22Rv1 (cell line): Measurements from ENCODE around the gene MRPL11.

Source experiments
- H3K27ac ChIP-seq: fragments of 450-650 bp; 2 replicates; pipeline ENCODE4 v1.5.1; 2017
- ZFX ChIP-seq: fragments of 450-650 bp; IDR thresholded peaks from 2 replicates; pipeline ENCODE4 v1.6.1; 2017; ENCODE audit warnings: antibody characterized with exemption, borderline replicate concordance
- TF ChIP-seq, protein P1 (sequence below): fragments of 450-650 bp; IDR thresholded peaks from 2 replicates; pipeline ENCODE4 v1.5.1; 2017; ENCODE audit warnings: mild to moderate bottlenecking

MRPL11 gene

DNA sequence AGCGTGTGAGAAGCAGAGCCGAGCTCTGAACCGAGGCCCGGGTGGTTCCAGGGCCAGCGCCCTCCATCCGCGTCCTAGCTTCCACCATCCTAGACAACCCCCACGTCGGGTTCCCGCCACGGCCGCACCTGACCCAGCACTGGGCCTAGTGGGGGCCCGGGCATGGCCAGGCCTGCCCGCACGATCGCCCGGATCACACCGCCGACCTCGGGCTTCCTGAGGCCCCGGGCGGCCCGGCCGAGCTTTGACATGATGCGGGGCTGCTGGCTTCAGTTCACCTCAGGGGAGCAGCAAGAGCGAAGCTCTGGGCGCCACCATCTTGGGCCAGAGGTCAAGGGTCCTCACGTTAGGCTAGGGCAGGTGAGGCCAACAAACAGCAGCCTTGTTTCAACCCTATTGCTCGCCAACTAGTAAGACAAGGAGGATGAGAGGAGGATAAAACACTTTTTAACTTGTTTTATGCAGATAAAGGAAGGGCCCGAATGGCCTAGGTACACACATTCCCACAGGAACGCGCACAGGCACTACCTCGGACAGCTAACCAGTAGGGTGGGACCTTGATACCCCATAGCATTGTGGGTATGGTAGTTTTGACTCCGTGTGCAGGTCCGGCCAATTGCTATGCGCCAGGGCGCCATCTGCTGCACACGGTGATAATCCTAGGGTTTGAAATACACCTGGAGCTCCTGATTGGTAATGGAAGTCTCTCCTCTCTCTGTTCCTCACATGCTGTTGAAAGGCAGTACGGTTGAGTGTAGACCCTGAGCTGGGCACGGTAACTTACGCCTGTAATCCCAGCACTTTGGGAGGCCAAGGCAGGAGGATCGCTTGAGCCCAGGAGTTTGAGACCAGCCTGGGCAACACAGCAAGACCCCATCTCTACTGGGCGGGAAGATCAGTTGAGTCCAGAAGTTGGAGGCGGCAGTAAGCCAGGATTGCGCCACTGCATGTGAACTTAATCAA lies at the start of gene MRPL11:
TSS of gene MRPL11 (minus strand) at position 345 of the 963 bp plus-strand sequence. CDS start at position 251, 94 bp downstream.
- TF ChIP-seq ZFX: no peak
- TF ChIP-seq, protein P1, sequence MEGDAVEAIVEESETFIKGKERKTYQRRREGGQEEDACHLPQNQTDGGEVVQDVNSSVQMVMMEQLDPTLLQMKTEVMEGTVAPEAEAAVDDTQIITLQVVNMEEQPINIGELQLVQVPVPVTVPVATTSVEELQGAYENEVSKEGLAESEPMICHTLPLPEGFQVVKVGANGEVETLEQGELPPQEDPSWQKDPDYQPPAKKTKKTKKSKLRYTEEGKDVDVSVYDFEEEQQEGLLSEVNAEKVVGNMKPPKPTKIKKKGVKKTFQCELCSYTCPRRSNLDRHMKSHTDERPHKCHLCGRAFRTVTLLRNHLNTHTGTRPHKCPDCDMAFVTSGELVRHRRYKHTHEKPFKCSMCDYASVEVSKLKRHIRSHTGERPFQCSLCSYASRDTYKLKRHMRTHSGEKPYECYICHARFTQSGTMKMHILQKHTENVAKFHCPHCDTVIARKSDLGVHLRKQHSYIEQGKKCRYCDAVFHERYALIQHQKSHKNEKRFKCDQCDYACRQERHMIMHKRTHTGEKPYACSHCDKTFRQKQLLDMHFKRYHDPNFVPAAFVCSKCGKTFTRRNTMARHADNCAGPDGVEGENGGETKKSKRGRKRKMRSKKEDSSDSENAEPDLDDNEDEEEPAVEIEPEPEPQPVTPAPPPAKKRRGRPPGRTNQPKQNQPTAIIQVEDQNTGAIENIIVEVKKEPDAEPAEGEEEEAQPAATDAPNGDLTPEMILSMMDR: peak; percentile 94
- H3K27ac ChIP-seq: peak within 1 kb of the TSS; percentile 79

DNA sequence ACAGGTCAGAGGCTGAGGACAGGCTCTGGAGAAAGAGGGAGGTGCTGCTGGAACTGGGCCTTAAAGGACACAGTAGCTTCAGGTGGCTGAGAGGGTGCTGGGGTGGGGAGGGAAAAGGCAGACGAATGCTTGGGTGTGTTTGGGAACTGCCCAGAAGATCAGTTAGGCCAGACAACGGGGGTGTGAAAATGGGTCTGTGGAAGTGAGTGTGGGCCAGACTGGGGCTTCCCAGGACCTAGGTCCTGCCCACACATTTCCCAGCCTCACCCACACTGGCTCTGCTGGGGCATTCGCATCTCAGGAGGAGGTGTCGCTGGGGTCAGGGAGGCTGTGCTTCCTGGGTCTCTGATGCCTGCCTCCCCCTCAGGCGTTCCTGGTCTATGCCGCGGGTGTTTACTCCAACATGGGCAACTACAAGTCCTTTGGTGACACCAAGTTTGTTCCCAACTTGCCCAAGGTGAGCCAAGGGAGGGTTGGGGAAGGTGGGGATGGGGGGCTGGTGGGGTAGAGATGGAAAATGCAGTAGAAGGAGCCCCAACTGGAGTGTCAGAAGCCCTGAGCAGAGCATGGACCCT lies 46.2 kb upstream of the MRPL11 start:
- no peak overlapping the region for H3K27ac ChIP-seq
- TF ChIP-seq, protein P1: no peak
- no peak for TF ChIP-seq ZFX

DNA sequence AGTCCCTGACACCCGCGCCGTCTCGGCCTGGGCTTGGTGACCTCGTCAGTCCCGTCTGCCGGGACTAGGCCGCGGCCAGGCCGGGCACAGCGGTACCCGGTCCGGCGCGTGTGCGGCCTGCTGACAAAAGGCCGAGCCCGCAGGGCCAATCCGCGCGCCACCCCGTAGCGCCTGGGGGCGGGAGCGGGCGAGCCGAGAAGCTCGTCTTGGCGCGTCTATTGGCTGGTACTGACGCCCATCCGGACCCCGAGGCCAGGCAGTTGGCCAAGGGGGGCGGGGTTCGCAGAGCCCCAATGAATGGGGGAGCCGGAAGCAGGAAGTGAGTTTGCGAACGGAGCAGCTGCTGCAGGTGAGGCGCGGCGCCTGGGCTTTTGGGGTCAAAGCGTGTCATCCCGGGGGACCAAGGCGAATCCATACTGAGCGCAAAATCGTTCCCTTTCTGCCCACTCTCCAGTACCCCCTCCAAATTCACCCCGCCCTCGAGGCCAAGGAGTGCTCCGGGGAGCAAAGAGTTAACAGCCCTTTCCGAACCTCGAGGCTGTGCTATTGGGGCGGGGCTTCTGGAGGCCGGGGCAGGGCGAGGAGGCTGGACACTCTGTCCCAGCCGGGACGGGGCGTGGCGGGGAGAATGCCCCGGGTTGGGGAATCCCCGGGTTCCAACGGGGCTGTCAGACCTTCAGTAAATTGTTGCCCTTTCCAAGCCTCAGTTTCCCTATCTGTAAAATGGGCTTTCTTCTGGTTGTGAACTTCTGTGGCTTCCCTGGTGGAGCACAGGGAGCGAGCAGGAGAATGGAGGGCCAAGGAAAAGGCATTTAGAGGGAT lies 41.7 kb upstream of the MRPL11 start, which contains the start of gene DPP3:
TSS of gene DPP3 (plus strand) at position 318 of the 822 bp plus-strand sequence. CDS start 1,767 bp downstream, outside the sequence.
- TF ChIP-seq, protein P1: no peak
- 0 out of 2 replicates have a peak, but pooled peaks have one; percentile 77 for TF ChIP-seq ZFX
- H3K27ac ChIP-seq: peak within 1 kb of the TSS; percentile 92

DNA sequence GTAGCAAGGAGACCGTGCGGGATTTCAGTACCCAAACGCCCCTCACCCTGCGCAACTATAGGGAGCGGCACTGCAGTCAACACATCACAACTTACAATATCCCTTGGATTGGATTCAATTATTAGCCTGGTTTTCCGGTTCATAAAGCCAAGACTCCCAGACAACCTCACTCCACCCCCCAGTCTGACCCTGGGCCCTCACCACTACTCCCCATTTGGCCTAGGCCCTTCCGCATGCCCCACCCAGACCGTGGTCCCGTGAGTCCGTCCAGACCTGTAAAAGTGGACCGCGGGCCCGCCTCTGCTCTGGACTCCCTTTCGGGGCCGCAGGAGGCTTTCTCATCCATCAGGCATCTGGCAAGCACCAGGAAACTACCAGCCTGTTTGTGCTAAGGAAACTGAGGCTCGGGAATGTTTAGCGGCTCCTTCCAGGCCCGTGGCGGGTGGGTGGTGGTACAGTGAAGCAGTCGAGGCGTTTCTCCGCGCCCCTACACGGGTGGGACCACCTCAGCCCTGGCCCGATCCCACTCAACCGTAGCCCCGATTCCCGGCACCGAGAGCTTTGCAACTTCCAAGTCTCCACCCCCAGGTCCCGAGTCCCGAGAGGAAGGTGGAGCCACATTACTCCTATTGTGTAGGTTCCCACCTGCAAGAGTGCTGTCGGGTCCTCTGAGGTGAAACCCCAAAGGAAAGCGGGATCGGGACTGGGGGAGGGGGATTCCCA lies 40.9 kb upstream of the MRPL11 start:
- no peak for TF ChIP-seq ZFX
- TF ChIP-seq, protein P1: no peak
- peak overlapping the region; percentile 92 for H3K27ac ChIP-seq

DNA sequence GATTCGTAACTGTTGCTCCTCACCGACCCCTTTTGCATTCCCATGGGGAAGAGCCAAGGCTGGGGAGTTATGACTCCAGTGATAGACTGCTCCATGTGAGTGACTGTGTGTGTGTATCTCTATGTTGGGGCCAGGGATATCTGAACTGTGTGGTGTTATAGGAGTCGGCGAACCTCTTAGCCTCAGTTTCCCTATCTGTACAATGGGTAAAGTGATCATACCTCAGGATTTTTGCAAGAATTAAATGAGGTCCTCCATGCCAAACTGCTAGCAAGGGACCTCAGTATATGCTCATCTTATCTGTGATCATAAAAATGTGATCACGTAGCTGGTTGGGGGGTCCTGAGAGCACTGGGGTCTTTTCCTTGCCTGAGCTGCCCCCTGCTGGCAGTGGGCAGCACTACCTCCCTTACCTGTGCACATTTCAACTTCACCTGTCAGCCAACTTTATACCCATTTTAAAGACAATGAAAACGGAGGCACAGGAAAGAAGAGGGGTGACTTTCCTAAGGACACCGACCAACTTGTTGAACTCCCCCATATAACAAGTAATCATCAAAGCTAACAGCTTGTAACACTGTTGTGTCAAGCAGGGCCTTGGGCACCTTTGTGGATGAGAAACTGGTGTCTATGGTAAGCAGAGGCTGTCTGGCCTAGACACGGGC lies 40.2 kb upstream of the MRPL11 start:
- H3K27ac ChIP-seq: peak overlapping the region; percentile 92
- TF ChIP-seq, protein P1: peak; percentile 95
- TF ChIP-seq ZFX: no peak
